HG03439 (cell line): ENCODE measurements around the gene UAP1L1.

ENCODE experiments used
- ATAC-seq: cut with Tn5 transposase; IDR thresholded peaks from one replicate; pipeline ENCODE4 v1.9.1; 2021; ENCODE audit warnings: mild to moderate bottlenecking, moderate library complexity; ENCODE audit not compliant: unreplicated experiment

Gene UAP1L1

DNA sequence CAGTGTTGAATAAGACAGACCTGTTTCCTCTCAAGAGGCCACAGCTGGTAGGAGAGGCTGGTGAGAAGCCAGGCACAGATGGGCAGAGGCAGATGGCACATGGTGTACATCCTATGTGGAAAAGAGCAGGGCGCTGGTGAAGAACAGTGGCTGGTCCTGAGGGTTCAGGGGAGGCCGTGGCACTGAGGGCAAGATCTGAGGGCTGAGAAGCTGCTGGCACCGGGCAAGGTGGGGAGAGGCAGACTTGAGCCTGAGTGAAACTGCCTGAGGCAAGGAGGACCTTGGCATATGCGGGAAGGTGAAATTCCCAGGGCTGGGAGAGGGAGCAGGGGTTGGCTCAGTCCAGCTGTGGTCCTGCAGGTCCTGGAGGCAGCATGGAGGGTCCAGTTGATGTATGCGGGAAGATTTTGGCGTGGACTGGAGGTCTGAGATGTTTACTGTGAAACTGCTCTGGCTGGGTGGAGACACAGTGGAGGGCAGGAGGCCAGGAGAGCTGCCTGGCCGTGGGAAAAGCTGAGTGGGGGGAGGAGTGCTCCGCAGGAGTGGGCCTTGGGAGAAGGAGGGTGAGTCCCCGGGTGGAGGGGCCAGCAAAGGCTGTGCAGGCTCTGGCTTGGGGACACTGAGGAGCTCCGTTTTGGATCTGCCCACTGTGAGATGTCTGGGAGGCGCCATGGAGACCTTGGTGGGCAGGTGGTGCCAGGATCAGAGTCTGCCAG is 12.1 kb downstream of the UAP1L1 start:
- ATAC-seq: no peak

DNA sequence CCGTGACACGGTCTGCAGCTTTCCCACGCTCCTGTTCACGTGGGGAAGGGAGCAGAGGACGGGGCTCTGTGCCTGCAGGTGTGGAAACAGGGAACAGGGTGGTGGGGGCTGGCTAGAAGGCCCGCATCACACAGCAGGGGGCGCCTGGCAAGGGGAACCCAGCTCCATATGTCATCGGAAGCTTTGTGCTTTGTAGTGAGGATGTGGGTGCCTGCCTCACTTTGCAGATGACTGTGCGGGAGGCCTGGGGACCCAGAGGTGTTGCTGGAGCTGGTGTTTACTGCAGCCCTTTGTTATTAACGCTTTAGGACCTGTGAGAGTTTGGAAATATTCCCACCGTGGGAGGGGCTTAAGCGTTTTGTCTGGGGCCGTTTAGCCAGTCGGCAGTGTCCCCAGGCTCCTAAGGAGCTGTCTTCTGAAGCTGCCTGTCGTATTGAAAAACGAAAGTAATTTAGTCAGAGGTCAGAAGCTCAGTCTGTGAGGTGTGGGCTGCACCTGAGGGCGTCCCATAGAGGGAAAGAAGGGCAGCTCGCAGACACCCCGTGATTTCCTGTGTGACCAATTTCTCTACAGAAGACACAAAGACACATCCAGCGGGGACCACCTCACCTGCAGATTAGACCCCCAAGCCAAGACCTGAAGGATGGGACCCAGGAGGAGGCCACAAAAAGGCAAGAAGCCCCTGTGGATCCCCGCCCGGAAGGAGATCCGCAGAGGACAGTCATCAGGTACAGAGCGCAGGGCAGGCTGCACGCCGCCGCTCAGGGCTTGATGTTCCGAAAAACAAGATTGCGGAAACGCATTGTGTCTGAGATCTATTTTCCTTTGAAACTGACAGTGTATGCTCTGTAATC is 18.6 kb downstream of the UAP1L1 start:
- peak; percentile 83 for ATAC-seq

DNA sequence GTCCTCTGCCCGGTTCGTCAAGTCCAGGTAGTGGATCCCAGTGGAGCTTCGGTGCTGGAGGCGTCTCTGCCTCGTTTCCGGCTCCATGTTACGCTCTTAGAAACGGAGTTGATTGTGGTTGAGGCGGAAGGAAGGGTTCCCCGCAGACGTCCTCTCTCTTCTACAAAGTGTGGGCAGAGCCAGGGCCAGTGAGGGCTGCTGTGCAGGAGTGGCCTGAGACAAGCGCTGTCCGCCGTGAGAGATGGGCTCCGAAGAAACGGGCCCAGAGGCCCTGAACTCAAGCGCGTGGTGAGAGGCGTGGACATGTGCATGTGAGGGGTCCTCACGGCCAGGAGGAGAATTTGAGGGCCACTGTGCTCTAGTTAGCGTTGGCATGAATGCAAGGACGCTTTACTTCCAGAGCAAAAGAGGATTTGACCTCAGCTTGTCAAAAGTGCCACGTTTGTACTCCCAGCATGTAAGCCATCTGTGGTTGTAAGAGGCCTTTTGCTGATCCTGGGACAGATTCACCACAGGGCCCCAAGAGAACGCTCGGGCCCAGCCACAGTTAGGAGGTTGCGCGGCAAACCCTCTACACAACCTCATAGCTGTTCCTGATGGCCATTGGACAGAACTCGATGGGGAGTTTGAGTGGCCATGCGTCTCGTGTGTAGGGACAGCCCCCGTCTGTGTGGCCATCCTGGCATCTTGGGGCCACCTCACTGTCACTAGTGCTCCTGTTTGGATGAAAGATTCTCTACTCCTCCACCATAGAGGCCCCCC is 19.6 kb downstream of the UAP1L1 start:
- ATAC-seq: no peak

DNA sequence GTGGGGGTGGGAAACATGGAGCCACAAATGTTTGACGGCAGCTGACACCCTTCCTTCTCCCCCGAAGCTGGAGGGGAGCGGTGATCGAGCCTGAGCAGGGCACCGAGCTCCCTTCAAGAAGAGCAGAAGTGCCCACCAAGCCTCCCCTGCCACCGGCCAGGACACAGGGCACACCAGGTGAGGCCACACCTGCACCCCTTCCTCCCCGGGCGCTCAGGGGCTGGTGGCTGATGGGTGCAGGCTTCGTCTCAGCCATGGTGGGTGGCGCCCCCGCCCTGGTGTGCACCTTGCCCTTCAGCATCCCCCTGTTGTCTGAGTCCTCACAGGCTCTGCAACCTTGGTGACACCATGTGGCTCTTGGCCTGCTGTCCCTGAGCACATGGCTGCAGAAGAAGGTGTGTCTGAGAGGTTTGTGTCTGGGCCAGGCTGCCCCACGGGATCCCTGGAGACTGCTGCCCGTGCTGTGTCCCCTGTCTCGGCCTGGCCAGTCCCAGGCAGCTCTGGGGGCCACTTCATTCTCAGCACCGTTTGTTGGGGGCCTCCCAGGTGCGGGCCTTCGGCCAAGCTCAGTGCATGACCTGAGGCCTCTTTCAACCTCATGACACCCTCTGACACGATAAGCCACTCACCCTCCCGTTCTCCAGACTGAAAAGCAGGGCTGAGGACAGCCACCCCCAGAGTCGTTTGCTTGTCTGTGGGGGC is 20.6 kb downstream of the UAP1L1 start:
- ATAC-seq: no peak

DNA sequence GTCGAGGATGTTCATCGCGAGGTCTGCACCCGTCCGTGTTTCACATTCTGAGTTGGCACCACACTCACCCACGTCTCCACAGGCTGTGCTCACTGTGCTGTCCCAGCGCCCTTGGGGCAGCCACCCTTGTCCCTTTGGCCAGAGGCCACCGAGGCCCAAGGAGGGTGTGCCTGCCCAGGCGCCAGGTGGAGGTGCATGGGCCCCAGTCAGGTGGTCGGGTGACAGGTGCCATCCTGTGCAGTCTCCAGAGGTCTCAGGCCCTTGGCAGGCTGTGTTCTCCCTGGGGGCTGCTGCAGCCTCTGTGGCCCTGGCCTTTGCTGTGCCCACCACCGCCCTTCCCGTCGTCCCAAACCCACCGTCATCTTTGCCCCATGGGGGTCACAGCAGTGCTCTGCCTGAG is 21.9 kb downstream of the UAP1L1 start:
- no peak for ATAC-seq

DNA sequence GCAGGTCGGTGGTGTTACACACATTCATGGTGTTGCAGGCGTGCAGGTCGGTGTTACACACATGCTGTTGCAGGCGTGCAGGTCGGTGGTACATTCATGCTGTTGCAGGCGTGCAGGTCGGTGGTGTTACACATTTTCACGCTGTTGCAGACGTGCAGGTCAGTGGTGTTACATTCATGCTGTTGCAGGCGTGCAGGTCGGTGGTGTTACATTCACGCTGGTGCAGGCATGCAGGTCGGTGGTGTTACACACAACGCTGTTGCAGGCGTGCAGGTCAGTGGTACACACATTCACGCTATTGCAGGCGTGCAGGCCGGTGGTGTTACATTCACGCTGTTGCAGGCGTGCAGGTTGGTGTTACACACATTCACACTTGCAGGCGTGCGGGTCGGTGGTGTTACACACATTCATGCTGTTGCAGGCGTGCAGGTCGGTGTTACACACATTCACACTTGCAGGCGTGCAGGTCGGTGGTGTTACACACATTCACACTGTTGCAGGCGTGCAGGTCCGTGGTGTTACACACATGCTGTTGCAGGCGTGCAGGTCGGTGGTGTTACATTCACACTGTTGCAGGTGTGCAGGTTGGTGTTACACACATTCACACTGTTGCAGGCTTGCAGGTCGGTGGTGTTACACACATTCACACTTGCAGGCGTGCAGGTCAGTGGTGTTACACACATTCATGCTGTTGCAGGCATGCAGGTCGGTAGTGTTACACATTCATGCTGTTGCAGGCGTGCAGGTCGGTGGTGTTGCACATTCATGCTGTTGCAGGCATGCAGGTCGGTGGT is 26.1 kb downstream of the UAP1L1 start:
- no peak for ATAC-seq

DNA sequence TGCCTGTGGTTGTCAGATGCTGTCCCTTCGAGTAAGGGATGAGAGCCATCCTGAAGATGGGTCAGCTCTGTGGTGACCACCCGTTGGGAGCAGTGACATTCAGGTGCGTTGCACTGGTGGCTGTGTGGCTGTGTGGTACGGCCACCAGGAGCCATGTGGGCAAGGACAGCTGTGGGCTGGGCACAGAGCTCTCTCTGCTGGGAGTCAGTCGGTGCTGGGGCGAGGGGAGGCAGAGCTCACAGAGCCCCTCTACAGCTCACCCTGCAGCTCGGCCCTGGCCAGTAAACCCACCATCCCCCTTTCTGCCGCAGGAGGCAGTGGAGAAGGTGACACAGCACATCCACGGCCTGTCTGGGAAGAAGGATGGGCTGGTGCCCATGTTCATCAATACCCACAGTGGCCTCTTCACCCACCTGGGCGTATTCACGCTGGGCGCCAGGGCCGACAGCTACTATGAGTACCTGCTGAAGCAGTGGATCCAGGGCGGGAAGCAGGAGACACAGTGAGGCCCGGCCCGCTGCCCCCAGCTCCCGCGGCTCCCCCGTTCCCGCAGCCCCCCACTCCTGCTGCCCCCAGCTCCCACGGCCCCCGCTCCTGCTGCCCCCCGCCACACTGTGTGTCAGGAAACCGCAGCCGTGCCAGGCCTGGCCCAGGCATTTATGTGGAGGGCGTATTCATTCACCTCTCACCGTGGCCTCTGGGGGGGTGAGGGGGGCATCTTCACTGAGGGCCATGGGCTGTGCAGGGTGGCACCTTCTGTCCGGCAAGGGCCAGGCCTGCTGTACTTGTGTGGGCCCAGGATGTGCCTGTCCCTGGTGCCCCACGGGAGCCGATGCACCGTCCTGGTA is 28.7 kb downstream of the UAP1L1 start:
- no peak for ATAC-seq

DNA sequence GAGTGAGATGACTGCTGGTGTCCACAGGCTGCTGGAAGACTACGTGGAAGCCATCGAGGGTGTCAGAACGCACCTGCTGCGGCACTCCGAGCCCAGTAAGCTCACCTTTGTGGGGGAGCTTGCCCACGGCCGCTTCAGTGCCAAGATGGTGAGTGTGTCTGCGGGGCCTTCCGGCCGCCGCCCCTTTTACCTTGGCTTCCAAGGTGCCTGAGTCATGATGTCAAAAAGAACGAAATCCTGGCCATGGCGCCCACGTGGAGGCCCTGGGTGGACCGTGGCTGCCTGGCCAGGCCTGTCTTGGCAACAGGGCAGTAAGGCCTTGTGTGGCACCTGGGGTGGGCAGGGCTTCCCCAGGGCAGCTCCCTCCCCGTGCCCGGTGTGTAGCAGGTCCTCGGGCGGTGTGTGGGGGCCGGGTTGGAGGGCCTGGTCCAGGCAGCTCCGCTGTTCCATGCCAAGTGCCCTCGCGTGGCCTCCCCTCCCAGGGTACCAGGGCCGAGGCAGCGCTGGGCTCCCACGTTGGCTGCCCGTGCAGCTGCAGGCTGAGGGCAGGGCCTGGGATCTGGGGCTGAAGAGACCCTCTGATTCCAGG is 29.4 kb downstream of the UAP1L1 start:
- ATAC-seq: no peak

DNA sequence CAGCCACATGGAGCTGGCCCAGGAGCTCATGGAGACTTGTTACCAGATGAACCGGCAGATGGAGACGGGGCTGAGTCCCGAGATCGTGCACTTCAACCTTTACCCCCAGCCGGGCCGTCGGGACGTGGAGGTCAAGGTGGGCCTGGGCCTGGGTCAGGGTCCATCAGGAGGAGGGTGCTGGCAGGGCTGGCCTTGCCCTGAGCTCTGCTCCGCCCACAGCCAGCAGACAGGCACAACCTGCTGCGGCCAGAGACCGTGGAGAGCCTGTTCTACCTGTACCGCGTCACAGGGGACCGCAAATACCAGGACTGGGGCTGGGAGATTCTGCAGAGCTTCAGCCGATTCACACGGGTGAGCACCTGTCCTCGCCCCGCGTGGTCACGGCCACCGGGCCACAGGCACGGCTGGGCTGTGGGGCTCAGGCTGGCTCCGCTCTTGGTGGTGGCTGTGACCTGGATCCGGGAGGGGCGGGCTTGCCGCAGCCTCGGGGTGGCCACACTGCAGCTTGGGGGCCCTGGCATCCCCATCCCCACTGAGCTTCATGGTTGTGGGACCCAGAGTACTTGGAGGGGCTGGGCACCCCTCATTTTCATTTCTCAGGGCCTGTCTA is 30.1 kb downstream of the UAP1L1 start:
- ATAC-seq: no peak

DNA sequence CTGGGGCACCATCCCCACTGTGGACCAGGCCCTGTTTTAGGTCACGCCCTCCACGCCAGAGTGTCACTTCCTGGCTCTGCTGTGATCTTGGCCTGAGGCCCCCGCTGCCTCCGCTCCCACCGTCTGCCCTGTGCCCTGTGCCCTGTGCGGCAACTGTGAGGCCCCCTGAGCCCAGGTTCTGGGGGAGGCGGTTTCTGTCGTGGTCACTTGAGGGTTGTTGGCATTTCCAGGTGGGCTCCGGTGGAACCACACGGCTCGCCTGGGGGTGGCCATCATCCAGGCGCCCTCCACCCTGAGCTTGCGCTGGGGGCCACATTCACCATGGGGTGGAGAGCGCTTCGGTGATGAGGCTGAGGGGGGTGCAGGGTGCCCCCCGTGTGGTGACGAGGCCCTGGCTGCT is 30.7 kb downstream of the UAP1L1 start:
- ATAC-seq: no peak

DNA sequence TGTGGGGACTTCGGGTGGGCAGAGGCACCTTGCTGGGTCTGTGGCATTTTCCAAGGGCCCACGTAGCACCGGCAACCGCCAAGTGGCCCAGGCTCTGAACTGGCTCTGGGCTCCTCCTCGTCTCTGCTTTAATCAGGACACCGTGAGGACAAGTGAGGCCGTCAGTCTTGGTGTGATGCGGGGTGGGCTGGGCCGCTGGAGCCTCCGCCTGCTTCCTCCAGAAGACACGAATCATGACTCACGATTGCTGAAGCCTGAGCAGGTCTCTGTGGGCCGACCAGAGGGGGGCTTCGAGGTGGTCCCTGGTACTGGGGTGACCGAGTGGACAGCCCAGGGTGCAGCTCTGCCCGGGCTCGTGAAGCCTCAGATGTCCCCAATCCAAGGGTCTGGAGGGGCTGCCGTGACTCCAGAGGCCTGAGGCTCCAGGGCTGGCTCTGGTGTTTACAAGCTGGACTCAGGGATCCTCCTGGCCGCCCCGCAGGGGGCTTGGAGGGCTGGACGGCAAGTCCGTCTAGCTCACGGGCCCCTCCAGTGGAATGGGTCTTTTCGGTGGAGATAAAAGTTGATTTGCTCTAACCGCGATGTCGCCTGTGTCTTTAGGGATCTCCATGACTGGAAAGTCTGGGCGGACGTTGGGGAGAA is 31.4 kb downstream of the UAP1L1 start:
- no peak for ATAC-seq

DNA sequence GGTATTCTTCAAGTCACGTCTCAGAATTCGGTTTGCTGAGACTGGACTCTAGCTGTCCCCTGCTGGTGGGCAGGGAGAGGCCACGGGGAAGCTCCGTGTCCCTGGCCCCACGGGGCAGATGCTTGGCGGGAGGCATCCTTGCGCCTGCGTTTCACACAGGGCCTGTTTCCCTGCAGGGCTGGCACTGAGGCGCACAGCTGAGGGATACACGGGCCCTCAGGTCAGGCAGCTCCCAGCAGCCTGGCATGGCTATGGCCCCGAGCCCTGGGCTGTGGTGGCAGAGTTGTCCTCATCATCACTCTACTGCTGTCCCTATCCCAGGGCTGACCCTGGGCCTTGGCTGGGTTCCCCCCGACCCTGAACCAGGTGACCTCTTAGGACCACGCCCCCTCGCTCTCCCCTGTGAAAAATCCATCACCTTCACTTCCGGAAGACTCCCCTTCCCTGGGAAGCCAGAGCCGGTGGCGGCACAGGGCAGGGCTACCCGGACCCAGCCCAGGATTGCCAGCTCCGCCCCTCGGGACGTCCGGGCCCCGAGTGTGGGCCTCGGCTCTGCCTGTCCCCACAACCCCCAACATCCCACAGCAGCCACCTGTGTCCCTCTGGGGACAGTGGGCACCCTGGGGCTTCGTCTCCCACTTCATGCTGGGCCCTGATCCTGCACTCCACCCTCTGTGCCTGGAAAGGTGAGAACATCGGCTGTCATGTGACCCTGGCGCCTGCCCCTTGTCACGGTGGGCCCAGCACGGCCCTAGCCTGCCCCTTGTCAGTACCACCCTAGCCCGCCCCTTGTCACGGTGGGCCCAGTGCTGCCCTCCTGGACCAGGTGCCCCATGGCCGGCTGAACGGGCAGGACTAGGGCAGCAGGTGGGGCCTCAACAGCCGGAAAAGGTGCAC is 32.2 kb downstream of the UAP1L1 start:
- ATAC-seq: no peak

DNA sequence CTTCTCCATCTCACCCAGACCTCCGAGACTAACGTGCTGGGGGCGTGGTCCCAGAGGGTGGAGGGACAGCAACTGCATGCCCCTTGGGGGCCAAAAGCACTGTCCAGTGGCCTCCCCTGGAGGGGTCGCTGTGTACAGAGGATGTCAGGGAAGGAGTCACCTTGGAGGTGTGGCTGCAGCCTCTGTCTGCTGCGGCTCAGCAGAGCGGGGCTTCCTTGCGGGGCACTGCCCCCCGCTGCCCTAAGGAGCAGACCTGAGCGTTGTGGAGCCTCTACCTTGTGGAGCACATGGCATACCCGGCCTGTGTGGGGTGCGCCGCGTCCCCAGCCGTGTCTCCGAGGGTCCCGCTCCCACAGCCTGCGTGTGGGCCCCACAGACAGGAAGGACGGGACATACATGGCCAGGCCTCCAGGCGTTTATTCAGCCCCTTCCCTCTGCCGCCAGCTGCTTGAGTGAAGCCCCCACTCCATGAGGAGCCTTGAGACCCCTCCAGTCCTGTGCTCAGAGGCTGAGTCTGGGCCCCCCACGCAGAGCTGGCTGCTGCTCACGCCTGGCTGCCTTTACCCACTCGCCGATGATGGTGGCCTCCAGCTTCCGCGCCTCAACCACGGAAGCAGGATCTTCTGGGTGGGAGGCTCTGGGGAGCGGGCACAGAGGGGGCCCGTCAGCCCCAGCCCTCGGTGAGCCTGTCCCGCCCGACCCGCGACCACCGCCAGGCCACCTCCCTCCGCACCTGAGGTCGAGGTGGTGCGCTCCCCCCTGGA is 33.0 kb downstream of the UAP1L1 start:
- ATAC-seq: no peak

DNA sequence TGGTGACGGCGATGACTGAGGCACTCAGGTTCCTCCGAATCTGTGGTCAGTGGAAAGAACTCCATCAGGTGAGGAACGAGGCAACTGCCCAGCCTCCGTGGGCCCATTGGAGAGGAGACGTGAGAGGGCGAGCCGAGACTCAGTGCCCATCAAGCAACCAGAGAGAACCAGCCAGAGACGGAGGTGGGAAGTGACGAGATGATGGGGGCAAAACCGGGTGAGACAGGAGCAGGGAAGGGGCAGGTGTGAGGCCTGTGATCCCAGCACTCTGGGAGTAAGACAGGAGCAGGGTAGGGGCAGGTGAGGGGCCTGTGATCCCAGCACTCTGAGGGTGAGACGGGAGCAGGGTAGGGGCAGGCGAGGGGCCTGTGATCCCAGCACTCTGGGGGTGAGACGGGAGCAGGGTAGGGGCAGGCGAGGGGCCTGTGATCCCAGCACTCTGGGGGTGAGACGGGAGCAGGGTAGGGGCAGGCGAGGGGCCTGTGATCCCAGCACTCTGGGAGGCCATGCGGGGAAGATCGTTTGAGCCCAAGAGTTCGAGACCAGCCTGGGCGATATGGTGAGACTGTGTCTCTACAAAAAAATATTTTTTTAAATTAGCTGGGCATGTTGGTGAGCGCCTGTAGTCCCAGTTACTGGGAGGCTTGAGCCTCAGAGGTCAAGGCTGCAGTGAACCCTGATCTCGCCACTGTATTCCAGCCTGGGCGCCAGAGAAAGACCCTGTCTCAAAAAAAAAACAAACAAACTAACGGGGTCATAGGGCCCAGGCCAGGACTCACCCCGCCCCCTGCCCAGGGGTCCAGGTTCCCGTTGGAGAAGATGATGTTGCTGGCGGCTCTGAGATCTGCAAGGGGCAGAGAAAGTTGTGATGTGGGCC is 33.8 kb downstream of the UAP1L1 start:
- ATAC-seq: no peak
